GM18909 (cell line): ENCODE results near the gene PIPOX.
"Not testable (repeated sequence)": the region's sequence is repeated elsewhere in the genome, so short reads cannot be mapped to it uniquely, and the experiment has no call there.

Source experiments
- ATAC-seq: cut with Tn5 transposase; IDR thresholded peaks from one replicate; pipeline ENCODE4 v1.9.1; 2021; ENCODE audit warnings: mild to moderate bottlenecking; ENCODE audit not compliant: unreplicated experiment, poor library complexity

Gene PIPOX

DNA sequence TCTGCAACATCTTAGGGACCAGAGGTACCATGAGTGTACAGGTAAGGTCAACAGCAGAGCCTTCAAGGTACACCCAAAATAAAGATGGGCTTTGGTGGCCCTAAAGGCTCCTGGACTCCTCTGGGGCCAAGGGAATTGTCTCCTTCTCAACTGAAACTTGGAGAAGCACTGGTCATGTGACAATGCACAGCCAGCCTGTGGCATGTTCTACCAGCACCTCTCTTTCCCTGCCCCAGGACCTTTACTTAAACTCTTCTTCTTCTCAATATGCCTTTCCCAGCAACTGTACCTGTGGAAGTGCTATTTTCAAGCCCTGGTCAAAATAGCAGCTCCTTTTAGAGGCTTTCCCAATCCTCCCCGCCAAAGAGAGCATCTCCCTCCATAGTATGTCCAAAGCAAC lies 28.4 kb downstream of the PIPOX start:
- no peak for ATAC-seq

DNA sequence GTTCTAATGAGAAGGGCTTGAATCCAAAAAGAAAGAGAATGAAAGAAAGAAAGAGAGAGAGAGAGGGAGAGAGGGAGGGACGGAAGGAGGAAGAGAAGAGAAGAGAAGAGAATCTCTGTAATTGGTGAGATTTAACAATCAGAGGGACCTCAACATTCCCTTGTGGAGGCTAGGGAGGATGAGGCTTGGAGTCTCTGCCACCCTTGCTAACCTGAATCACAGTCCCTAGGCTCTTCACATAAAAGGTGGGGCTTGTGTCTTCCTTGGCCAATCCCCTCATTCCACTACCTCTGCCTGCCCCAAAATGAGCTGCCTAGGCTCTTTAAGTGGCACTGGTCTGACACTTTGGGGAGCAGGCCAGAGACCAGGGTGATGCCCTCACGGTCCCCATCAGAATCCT lies 30.1 kb downstream of the PIPOX start:
- ATAC-seq, result no peak

DNA sequence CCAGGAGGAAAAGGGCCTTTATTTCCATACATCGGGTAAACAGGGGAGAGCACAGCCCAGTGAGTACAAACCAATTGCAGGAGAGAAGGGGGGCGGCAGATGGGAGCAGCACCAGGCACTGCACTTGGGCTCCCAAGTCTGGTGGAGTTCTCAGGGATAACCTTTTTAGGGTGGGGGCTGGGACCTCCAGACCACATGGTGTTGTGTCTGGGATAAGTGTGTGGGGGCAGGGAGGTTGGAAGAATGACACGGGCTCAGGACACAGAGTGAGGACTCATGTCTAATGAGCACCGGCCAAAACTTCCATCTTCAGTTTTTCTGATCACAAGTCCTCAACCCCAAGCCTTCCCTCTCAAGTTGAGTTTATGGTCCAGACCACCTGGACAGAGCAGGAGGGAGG lies 30.6 kb downstream of the PIPOX start:
- no peak for ATAC-seq

DNA sequence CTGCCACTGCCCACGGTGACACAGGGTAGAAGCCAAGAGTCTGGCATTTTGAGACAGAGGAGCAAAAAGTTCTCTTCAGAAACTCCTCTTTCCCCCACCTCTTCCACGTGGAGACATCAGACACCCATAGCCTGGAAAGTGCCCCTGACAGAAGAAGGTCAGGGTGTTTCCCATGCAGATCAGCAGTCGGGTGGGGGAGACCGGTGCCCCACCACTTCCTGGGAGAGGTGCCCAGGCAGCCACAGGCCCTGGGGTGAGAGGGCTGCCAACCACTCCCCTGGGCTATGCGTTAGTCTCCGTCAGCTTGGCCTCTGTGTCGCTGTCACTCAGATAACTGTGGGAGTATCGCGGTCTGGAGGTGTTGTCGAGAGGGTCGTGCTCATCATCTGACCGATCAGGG lies 31.5 kb downstream of the PIPOX start:
- ATAC-seq, result no peak

DNA sequence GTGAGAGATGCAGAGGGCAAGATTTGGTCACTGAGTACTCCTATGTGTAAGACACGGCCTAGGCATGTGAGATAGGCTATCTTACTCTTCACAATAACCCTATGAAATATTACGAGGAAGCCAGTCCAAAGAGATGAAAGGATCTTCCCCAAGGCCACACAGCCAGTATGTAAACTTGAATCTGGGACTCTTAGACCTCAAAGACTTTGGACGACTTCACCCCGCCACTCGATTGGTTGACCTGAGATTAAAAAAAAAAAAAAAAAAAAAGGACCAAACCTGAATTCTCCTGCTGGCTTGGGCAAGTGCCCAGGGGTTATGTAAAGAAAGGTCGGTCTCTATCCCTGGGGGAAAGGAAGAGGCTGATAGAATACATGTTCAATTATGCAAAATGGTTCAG lies 33.1 kb downstream of the PIPOX start:
- ATAC-seq, result no peak

DNA sequence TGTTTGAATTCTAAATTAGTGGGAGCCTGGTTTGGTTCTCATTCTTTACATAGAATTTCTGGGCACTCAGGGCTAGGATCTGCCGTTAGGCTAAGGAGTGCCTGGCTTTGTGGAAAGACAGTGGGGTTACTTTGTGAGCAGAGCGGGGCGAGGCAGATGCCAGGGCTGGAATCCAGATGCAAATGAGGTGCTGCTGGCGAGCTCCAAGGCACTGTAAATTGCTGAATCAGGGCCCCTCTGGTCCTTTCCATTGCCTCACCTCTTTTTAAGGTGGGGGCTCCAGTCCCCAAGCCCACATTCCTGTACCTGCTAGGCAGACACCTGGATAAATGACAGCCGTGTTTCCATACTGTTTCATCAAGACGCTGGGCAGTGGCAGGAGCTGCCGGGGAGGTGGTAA lies 33.8 kb downstream of the PIPOX start:
- ATAC-seq, result no peak

DNA sequence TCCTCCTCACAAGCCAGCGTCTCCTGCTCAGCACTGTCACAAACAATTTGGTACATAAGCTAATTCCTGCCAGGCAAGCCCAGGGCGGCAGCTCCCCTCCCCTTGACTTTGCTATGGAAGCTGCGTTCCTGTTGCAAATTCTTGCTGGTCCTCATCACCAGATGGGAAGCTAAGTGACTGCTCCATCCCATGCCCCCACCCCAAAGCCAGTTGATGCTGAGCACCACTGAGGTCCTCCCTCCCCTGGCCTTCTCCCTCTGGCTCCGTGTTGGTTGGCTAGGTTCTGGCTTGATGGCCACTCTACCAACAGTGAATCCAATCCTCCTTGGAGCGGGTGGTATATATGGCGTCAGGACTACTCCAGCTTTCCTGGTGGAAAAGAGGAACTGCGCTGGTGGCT lies 34.4 kb downstream of the PIPOX start:
- no peak for ATAC-seq

DNA sequence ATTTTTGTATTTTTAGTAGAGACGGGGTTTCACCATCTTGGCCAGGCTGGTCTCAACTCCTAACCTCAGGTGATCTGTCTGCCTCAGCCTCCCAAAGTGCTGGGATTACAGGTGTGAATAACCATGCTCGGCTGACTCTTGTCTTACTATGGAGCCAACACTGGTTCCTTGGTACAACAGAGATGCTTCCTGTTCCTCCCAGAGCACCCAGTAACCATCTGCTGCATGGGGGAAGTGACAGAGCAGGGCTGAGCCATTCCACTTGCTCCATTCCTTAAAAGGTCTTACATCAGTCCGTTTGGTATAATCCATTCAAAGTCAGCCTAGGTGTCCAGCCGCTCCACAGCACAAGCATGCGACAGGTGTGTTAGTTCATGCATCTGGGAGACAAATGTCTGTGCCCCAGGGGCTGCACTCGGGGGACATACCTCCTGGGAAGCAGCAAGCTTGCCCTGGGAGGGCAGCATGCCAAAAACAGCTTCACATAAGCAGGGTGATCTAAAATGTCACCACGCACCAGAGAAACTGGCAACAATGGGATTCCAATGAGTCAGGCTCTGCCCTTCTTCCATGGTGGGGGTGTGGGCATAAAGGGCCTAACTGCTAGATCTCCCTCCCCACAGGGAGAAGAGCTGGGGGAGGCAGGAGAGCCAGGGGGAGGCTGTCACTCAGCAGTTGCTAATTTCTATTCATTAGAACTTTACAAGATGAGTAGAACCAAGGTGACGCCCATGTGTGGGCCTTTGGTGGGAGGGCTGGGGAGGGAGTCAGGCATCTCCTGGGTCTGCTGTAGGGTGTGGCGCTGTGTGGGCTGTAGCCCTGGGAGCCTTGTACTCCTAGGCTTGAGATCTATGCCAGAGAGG lies 35.5 kb downstream of the PIPOX start:
- no peak for ATAC-seq

DNA sequence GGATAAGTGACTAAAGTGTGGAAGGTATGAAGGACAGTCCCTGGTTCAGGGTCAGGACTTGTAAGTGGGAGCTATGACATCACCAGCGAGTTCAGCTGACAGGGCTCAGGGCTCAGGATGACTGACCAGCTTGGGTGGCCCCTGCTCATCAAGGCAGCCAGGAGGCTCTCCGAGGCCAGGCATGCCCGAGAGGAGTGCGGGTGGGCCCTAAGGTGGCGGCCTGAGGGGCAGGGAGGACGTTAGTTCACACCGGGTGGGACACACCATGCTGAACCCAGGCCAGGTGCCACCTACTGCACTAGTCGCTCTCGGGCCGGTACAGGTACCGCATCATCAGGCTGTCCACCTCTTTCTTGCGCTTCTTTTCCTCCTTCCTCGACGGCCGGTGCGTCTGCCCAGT lies 36.5 kb downstream of the PIPOX start:
- no peak for ATAC-seq

DNA sequence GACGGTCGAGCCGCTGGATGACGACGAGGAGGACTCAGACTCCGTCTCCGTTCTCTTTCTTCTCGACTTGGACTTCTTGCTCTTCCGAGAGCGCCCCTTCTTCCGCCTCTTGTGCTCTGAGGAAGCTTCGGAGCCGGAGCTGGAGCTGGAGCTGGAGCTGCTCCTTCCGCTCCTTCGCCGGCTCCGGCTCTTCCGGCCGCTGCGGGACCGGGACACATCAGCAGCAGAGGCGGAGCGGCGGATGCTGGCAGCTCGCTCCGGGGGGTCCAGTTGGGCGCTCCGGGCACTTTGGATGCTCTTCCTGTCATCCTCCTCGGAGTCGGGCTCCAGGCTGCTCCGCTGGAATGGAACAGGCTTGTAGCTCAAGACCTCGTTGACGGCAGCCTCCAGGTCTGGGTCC lies 36.9 kb downstream of the PIPOX start:
- ATAC-seq, result no peak

DNA sequence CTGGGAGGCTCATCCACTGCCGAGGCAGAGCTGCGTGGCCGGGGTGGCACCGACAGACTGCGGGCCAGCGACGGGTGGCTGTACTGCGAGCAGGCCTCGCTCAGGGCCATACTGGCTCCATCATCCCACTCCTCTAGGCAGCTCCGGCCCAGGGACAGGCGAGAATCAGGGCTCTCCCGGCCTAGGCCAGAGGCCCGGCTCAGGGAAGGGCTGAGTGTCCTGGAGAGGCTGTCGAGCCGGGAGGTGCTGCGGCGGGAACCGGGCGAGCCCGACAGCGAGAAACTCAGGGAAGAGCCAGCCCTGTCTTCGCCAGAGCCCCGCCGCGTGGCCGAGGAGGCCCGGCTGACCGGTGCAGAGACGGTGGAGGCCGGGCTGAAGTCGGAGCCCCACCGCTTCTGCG lies 37.4 kb downstream of the PIPOX start:
- ATAC-seq, result no peak

DNA sequence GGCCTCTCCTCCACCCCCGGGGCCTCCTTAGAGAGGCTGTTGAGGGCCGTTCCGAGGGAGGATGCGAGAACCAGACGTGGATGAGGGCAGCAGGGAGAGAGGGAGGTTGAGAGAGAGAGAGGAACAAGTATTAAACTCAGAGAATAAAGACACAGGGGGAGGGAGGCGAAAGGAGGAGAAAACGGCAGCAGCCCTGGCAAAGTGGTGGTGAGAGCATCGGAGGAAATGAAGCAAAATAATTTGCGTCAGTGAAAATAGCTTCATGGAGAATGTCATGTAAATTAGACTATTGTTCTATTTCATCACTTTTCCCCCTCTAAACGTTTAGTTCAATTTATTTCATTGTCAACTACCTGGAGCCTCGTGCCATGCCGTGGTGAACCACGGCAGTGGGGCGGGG lies 38.0 kb downstream of the PIPOX start:
- no peak for ATAC-seq

DNA sequence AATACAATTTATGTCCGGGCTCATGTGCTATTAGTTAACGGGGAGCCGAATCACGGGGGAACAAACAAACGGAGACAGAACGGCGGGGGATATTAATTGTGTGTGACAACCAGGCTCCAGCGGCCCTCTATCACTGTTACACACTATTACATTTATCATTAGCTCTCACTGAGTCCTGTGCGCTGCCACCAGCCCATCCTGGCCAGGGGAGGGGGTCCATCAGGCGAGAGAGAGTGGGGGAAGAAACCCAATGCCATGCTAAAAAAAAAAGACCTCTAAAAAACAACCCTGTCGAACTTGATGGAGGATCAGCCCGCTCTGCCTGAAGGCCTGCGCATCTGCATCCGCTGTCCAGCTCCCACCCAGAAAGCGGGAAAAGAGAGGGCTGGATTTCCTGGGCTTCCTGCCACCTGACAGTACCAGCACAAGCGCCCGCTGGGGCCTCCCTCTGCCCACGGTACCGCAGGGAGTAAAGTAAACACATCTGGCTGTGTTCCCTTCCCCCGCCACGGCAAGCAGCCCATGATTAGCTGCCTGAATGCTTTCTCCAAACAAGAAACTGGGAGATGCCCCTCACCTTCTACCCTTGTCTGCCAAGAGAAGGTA lies 41.7 kb downstream of the PIPOX start:
- no peak for ATAC-seq

DNA sequence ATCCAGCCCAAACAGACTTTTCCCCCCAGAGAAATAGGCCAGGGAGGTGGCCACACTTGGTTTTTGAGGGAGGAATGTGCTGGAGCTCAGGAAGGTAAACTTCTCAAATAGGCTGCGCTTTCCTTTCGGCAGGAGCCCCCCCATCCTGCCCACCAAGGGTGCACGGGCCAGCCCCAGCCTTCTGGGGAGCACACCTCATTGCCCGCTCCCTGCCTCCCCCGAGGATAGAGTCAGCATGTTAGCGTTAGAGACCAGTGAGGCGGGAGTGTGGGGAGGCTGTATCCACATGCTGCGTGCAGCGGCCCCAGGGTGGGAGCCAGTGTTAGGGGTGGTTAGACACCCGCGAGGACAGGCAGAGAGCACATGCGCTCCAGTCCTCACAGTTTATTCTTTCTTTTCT lies 42.3 kb downstream of the PIPOX start:
- no peak for ATAC-seq

DNA sequence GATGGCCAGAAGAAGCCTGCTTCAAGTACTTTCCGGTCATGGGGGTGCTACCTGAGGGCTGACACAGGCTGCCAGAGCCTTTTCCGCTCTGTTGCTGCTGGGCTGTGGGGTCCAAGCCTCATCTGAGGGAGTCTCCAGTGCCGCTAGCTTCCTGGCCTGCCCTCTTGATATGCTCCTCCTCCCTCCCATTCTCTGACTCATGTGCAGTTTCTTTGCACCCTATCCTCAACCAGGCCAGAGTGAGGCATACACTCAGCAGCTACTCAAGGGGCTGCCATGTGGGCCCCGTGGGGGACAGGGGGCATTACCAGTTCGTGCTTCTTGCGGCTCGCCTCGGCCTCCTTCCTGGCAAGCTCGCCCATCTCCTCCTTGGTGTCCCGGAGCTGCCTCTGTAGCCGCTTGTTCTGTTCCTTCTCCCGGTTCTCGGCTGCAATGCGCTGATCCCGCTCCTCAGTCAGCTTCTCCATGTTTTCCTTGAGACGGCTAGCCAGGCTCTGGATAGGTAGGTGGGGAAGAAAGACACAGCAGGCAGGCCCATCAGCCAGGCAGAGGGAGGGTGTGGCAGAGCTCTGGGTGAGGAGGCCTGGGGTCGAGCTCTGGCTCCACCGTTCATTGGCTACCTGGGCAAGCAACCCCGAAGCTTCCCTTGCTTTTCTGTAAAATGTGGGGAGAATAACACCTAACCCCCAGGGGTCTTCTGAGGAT lies 43.8 kb downstream of the PIPOX start:
- no peak for ATAC-seq

DNA sequence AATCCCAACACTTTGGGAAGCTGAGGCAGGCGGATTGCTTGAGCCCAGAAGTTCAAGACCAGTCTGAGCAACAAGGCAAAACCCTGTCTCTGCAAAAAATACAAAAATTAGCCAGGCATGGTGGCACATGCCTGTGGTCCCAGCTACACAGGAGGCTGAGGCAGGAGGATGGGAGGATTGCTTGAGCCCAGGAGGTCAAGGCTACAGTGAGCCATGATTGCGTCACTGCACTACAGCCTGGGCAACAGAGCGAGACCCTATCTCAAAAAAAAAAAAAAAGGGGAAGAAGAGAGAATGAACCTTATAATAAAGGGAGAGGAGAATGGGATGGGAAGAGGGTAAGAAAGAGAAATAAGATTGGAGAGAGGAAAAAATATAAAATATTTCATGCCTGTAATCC lies 45.8 kb downstream of the PIPOX start:
- ATAC-seq, result not testable (repeated sequence)

DNA sequence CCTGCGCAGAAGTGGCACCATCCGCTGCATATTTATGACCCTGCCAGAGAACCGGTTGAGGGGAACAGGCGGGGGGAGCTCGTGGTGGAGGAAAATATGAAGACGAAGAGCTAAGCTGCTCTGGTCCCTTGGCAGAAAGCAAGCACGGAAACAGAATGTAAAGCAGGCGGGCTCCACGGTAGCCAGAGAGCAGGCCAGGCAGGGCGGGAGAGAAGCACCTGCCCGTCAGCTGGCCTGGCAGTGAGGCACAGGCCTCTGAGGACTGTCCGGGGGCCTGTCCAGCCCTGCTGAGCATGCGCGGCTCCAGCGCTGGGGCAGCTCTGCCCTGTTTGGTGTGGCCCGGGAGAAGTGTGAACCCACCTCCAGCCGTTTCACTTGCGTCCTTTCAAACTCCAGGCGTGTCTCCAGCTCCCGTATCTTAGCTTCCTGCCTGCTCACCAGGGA lies 46.7 kb downstream of the PIPOX start:
- no peak for ATAC-seq

DNA sequence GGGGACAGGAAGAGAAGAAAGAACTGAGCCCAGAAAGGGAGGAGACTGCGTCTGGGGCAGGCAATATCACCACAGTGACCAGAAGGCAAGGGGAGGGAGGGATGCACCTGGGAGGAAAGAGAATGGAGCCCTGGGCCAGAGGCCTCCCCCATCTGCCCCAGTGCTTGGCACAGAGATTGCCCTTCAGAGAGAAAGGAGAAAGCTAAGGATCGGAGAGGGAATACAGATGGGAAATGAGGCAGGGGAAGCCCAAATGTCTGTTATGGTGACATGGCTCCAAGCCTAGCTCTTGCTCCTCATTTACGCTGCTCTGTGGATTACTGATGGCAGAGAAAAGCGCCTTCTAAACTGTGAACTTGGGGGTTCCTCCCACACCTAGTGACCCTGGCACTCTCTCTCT lies 47.2 kb downstream of the PIPOX start:
- ATAC-seq, result no peak

DNA sequence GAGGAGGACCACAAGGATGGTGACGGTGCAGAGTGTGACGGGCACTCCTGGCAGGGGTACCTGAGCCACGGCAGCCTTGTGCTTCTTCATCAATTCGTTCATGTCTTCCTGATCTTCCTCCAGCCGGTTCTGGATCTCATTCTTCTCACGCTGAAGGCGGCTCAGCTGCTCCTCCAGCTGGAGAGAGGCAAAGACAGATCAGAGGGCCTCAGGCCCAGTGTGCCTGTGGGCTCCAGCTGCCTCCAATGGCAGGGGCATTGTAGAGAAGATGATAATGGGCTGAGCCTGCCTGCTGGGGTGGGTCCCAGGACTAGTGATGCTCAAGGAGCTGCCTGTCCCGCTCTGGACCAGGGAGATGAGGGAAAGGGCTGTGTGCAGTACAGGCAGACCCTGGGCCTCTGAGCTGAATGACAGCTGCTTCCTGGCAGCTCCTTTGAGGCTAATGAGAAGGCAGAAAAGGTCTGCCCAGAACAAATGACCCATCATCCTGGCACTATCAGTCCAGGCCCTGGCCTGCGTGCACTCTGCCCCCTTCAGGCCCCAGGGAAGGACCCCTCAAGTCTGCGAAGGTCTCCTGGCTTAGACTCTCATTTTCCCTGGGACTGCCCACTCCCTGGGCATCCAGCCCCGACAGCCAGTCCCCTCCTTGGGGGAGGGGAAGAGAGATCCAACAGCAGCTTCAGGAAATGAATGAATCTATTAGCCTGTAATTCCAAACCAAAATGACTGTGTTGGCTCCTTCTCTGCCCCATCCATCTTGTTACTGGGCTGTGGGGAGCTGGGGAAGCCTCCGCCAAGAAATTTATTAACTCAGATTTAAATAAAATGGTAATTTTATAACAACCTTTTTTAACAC lies 48.0 kb downstream of the PIPOX start:
- no peak for ATAC-seq

DNA sequence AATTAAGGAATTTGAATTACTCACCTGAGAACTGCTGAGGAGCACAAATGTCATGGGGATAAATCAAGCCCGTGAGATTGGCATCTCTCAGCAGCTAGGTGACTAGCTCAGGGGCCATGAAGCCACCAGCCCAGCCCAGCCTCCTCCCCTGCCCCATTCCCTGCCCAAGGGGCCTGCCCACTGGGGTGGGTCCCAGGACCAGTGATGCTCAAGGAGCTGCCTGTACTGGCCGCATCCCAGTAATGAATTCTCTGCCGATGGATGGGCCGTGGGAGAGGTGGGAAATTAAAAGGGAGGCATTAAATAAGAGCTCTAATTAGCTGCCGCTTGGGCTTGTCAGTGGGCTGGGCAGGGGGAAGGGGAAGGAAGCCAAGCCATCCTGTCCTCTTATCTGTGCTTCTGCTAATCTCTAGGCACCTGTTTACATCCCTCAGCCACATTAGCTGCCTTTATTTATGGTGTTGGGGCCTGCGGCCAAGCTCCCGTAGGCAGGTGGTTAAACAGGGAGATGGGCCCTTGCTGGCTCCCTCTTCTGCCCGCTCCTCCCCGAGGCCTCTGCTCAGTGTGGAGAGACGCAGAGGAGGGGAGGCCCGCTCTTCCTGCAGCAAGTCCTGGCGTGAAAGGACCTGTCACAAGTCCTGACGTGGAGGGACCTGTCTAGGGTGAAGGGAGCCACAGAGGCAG lies 48.8 kb downstream of the PIPOX start:
- no peak for ATAC-seq
